ENCODE measurements around the gene ME3.

GRCh38 chr11:86663291-86663690, 9.1 kb downstream of the ME3 start:
- TF ChIP-seq EZH2phosphoT487 (IDR thresholded peaks at IDR 0.05; ENCODE audit: insufficient read depth, low read depth) (no peak), EZH2 (IDR thresholded peaks at IDR 0.05; ENCODE audit: insufficient read depth, poor library complexity, severe bottlenecking) (no peak)

Data from GM23248 (cell line).